COLO668 (cell line): ENCODE data around the gene GSN.

Source experiments
- DNase-seq: peaks from one replicate; lab custom pipeline; 2025; ENCODE audit not compliant: unreplicated experiment; lab: John Stamatoyannopoulos, UW

Gene GSN

GRCh38 chr9:121267689-121268597 lies at the start of gene GSN:
Gene GSN (plus strand): TSS chr9:121268162. CDS start chr9:121301972, 33,810 bp downstream.
- peak; percentile 72 for DNase-seq

DNA sequence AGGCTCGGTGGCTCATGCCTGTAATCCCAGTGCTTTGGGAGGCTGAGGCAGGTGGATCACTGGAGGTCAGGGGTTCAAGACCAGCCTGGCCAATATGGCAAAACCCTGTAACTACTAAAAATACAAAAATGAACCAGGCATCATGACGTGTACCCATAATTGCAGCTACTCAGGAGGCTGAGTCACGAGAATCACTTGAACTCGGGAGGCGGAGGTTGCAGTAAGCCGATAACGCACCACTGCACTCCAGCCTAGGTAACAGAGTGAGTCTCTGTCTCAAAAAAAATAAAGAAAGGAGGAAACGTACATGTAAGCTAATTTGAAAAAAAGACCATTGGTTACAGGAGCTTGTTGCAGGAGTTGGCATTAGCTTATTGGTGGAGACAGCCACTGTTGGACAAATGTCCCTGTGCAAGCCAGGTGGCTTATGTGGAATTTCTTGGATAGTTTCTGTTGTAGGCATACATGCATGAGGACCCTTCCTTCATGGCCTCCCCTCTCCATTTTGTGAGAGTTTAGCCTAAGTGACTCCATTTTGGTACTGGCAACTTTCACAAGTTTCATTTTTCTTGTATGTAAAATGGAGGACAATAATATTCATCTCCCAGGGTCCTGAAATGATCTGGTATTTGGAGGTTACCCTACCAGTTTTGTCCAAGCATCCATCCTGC lies 49.5 kb upstream of the GSN start:
- no peak for DNase-seq

- DNase-seq: no peak
Measured at GRCh38 chr9:121219530-121219929, 48.4 kb upstream of the GSN start.

DNA sequence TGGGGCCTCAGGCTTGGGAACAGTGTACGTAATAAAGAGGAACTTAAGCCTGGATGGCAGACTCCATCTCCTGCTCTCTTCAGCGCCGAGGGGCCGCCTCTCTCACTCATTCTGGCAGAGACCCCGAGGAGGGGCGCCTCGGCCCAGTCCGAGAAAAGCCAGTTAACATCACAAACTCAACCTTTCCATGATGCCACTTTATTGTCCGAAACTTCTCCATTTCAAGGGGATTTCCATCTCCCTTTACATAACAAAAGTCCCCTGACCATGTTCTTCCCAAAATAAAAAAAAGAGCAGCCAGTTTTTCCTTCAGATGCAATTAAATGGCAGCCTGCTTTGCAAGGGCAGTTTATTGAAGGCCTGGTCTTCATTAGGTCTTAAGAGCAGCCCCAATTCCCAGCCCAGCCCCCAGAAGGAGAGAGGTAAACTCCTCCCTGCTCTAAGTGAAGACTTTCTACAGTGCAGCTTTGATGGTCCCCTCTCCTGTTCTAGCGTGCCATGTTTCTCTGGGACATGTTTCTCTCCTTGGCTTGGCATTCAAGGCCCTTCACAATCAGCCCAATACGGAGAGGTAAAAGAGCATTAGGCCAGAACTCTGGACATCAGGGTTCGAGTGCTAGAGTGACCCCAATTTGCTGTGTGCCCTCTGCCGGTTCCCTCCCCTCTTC lies 46.8 kb upstream of the GSN start:
- no peak for DNase-seq

DNA sequence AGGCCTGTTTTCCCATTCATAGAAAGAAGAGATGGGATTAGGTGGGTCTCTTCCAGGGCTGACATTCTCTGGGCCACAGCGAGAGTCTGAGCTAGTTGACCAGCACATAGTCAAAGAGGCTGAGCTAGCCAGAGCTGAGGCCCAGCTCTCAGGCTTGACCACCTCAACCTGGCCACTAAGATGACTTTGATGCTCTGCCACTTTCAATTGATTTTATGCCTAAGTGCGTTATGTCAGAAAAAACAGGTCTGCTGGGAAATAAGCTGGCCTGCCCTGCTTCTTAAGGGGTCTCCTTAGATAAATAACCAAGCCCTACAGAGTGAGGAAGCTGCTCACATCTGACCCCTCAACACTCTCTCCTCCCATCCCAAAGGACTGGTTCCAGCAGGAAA lies 46.3 kb upstream of the GSN start:
- DNase-seq: no peak

DNA sequence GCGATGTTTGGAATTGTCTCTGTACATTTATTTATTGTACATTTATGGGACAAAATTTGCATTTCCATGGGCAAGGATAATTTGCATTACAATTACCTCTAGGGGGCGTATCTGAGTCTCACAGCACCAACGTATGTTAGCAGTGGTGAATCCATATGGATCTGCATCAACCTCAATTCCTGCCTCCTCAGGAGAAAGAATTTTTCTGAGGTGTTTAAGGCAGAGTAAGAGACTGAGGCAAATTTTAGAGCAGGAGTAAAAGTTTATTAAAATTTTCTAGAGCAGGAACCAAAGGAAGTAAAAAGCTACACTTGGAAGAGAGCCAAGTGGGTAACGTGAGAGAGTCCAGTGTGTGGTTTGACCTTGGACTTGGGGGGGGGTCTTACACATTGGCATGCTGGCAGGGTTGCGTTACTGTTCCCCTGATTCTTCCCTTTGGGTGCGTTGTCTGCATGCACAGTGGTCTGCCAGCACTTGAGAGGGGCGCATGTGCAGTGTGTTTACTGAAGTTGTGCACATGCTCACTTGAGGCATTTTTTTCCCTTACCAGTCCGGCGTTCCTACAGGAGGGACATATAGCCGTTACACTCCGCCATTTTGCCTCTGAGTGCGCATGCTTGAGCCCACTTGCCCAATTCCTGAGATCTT lies 45.3 kb upstream of the GSN start:
- DNase-seq: no peak

DNA sequence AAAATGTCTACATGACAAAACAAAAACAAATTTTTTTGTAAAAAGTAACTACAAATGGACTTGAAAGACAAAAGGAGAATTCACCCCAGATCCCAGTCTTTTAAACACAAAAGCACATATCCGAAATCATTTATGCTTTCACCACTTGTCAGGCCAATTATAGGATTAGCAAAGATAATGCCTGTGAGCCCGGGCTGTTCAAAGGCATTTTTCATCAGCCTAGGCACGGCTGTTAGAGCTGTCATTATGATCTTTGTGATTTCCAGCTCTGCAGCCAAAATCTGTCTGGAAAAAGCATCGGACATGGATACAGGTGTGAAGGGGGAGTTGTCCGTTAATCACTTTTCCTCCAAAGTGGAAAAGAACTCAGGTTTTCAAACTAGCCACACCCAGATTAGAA lies 42.7 kb upstream of the GSN start:
- no peak for DNase-seq

GRCh38 chr9:121226175-121226574 lies 41.8 kb upstream of the GSN start:
- no peak for DNase-seq

DNA sequence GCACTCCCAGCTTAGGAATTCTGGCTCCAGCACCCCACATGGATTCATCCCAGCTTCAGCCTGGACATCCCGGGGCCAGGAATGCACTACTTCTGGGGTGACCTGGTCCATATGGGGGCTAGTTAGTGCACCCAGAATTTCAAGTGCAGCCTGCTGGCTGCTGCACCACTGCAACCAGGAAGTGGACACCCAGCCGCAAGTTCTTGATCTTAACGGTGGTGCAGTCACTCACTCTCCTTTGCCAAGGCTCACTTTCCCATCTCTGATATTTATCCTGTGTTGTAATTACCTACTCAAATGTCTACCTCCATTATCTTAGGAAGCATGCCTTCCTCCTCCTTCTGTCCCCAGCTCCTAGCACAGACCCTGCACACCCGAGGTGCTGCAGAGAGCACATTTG lies 40.1 kb upstream of the GSN start:
- DNase-seq: no peak

DNA sequence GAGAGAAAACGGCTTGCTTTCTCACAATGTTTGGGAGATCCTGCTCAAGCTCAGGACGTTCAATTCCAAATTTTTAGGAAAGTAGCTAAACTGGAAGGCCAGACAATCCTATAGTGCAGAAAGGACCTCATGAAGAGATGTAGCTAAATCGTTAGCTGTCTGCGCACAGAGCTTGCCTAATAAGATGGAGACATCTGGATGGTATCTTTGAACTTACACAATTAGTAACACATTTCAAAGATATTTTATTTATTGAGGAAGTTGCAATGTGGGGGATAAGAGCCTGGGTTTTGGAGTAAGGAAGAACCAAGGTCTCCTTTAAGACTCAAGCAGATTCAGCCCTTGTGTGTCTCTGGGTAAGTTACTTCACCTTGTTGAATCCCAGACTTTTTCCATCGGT lies 37.7 kb upstream of the GSN start:
- no peak for DNase-seq

DNA sequence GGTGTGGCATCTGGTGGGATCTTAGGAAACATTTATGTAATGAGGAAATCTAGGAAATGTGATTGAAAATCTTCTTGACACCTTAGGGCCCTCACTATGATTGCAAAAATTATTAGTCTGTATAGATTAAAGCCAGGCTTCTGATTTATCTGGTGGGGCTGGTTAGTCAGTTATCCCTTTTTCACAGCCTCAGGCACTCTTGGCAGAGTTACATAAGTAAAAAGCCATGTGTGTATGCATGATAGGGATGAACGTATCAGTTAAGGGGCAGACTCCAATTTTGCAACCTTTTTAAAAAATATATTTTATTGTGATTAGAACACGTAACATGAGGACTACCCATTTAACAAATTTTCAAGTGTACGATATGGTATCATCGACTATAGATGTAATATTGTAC lies 35.7 kb upstream of the GSN start:
- no peak for DNase-seq

DNA sequence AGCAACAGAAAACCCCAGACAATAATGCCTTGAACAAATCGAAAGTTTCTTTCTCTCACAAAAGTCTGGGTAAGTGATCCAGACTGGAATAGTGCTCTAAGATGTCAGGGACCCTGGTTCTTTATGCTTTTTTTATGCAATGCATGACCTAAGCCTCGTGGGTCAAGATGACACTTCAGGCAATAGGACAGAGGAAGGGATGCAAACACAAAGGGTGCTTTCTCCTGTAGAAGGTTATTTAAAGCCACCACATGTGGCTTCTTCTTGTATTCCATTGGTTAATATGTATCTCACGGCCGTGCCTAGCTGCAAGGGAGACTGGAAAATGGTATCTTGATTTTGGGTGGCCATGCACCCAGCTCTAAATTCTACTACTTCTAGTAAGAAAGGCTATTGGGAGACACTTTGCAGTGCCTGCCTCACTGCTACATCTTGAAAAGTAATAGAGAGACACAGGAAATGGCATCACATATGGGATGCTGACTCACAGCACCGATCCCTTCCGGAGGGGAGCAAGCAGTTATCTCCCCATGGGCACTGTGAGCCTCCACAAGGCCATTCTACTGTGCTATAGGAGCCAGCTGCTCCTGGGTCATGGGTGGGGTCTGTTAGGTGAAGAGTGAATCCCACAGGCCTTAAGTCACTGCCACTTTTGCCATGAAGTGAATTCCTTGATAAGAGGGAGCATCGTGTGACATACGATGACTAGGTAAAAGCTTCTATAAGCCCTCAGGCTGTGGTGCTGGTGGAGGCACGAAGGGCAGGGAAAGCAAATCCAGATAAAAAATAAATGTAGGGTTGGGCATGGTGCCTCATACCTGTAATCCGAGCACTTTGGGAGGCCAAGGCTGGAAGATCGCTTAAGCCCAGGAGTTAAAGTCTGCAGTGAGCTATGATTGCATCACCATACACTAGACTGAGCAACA lies 33.8 kb upstream of the GSN start:
- DNase-seq: no peak

DNA sequence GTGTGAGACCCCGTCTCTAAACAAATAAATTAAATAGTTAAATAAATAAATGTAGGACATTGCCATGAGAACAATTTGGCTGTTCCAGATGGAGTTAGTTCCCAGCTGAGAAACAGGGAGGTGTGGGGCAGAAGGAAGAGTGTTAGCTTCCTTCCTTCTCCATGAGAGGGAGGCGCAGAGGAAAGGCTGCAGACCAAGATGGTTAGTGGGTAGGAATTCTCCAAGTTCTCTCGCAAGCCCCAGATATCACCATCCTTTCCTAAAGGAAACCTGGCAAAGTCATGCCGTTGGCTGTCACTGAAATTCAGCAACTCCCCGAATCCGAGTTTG lies 33.2 kb upstream of the GSN start:
- no peak for DNase-seq

- DNase-seq: no peak
Measured at GRCh38 chr9:121235512-121235911, 32.5 kb upstream of the GSN start.

GRCh38 chr9:121237916-121238315 lies 30.0 kb upstream of the GSN start:
- DNase-seq: no peak

DNA sequence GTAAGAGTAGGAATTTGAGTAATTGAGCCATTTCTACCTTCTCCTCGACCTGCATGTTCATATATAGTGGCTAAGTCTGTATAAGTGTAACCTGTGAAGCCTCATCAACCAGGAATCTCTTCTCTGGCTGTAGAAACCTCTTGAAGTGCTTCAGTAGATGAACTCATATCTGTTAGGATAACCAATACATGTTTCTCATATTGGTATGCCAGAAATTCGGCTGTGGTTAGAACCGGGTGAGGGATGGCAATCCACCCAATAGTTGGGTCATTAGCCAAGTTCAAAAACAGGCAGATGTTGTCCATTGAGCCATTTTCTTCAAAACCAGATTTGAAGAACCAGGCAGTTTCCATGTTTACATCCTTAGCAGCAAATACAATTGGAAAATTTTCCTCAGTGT lies 28.9 kb upstream of the GSN start:
- no peak for DNase-seq

- no peak for DNase-seq
Measured at GRCh38 chr9:121239851-121240250, 28.1 kb upstream of the GSN start.

DNA sequence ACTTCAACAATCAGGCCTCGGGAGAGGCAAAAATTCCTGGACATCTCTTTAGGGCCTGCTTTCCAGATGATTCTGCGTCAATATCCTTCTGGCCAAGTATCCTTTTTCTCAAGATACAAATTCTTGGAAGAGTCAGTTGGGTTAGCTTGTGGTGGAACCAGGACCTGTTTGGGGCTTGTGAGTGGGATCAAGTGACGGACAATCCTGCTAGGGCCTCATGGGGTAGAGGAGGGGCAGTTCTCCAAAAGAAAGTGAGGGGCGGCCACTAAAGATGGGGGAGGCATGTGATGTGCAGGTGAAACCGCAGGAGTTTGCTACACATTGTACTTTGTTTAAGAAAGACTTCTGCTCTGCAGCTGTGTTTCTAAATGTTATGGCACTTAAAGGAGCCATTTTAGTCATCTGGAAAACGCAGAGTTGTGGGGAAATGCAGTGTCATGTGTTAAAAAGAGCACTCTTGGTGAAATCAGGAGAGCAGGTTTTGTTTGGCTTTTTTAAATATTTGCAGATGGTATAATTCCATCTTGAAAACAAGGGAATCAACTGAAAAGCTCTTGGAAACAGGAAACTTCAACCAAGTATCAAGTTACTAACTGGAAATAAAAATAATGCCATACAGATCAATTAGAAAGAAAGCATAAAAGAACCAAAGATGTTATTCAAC lies 27.4 kb upstream of the GSN start:
- no peak for DNase-seq

DNA sequence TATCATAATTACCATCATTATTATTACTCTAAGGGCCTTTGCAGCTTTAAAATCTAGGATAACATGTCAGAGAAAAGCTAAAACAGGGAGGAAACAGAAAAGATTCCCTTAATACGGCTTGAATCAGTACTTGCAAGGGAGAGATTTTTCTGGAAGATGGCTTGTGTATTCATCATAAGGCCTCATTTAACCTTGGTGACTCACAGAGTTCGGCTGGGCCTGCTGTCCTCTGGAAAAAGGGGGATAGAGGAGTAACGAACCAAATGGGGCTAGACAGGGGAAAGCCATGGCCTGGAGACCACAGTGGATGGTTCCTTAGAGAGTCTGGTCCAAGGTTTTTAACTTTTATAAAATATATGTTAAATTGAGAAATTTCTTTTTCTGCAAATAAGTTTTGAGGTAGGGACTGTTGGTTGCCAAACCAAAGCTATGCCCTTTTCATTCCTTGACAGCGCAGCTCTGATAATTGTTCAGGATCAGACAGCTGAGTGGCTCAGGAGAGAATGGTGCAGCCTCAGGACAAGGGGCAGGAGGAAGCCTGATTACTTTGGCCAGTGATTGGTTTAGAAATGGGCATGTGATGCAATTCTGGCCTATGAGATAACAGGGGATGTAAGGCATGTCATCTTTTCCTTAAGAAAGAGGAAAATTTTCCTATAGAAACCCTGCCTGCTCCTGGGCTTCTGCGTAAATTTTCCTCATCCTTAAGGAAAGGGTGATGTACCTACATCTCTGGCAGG lies 25.6 kb upstream of the GSN start:
- no peak for DNase-seq
